ENCODE measurements around the gene LMLN.

The LMLN gene

GRCh38 chr3:197996855-197997254 lies 36.8 kb downstream of the LMLN start:
- Histone ChIP-seq H3K9me2 (replicated peaks; ENCODE audit: control insufficient read depth, low read length) (no peaks in the 10 kb centered on the region), H4K20me1 (ENCODE audit: control insufficient read depth, insufficient read depth, low read depth, low read length) (no peaks in the 10 kb centered on the region), H3K4me3 (ENCODE audit: low read length) (no peak overlapping the region), H3K36me3 (ENCODE audit: control insufficient read depth, low read length) (peaks cover 3% of the 10 kb centered on the region; the same call in 1 of the 2 replicates), H3K4me1 (ENCODE audit: control insufficient read depth, low read length) (no peaks in the 10 kb centered on the region), H3K27ac (ENCODE audit: low read depth, low read length) (no peak overlapping the region), H3K4me2 (ENCODE audit: low read length) (no peak overlapping the region), H3K9me3 (ENCODE audit: control insufficient read depth, insufficient read depth, low read length) (no peaks in the 10 kb centered on the region), H3F3A (ENCODE audit: control insufficient read depth, insufficient read depth) (no peaks in the 10 kb centered on the region), H3K79me2 (ENCODE audit: control insufficient read depth, low read length) (no peaks in the 10 kb centered on the region), H3K27me3 (ENCODE audit: control insufficient read depth, low read length) (no peaks in the 10 kb centered on the region)
- TF ChIP-seq EZH2phosphoT487 (IDR thresholded peaks at IDR 0.05; ENCODE audit: borderline replicate concordance, low read length) (no peak), CTCF (IDR thresholded peaks at IDR 0.05; ENCODE audit: low read depth, low read length, poor library complexity, severe bottlenecking) (no peak)

- Histone ChIP-seq H3K9me2 (replicated peaks; ENCODE audit: control insufficient read depth, low read length) (no peaks in the 10 kb centered on the region), H4K20me1 (ENCODE audit: control insufficient read depth, insufficient read depth, low read depth, low read length) (no peaks in the 10 kb centered on the region), H3K36me3 (ENCODE audit: control insufficient read depth, low read length) (no peaks in the 10 kb centered on the region), H3K9me3 (ENCODE audit: control insufficient read depth, insufficient read depth, low read length) (no peaks in the 10 kb centered on the region), H3K4me2 (ENCODE audit: low read length) (no peak overlapping the region), H3K27me3 (ENCODE audit: control insufficient read depth, low read length) (no peaks in the 10 kb centered on the region), H3F3A (ENCODE audit: control insufficient read depth, insufficient read depth) (no peaks in the 10 kb centered on the region), H3K79me2 (ENCODE audit: control insufficient read depth, low read length) (no peaks in the 10 kb centered on the region), H3K27ac (ENCODE audit: low read depth, low read length) (no peak overlapping the region), H3K4me3 (ENCODE audit: low read length) (no peak overlapping the region), H3K4me1 (ENCODE audit: control insufficient read depth, low read length) (no peaks in the 10 kb centered on the region)
- TF ChIP-seq EZH2phosphoT487 (IDR thresholded peaks at IDR 0.05; ENCODE audit: borderline replicate concordance, low read length) (no peak), CTCF (IDR thresholded peaks at IDR 0.05; ENCODE audit: low read depth, low read length, poor library complexity, severe bottlenecking) (no peak)
Observed at GRCh38 chr3:197997936-197998335, 37.9 kb downstream of the LMLN start.

GRCh38 chr3:198017090-198017489 lies 57.1 kb downstream of the LMLN start:
- Histone ChIP-seq H3K4me3 (ENCODE audit: low read length) (no peak overlapping the region), H3K4me1 (ENCODE audit: control insufficient read depth, low read length) (no peaks in the 10 kb centered on the region), H3K79me2 (ENCODE audit: control insufficient read depth, low read length) (no peaks in the 10 kb centered on the region), H3K27ac (ENCODE audit: low read depth, low read length) (no peak overlapping the region), H3K4me2 (ENCODE audit: low read length) (no peak overlapping the region), H3F3A (ENCODE audit: control insufficient read depth, insufficient read depth) (no peaks in the 10 kb centered on the region), H4K20me1 (ENCODE audit: control insufficient read depth, insufficient read depth, low read depth, low read length) (no peaks in the 10 kb centered on the region), H3K36me3 (ENCODE audit: control insufficient read depth, low read length) (no peaks in the 10 kb centered on the region), H3K9me2 (replicated peaks; ENCODE audit: control insufficient read depth, low read length) (no peaks in the 10 kb centered on the region), H3K27me3 (ENCODE audit: control insufficient read depth, low read length) (no peaks in the 10 kb centered on the region), H3K9me3 (ENCODE audit: control insufficient read depth, insufficient read depth, low read length) (no peaks in the 10 kb centered on the region)
- TF ChIP-seq EZH2phosphoT487 (IDR thresholded peaks at IDR 0.05; ENCODE audit: borderline replicate concordance, low read length) (no peak), CTCF (IDR thresholded peaks at IDR 0.05; ENCODE audit: low read depth, low read length, poor library complexity, severe bottlenecking) (no peak)

- Histone ChIP-seq H3K4me2 (ENCODE audit: low read length) (no peak overlapping the region), H3F3A (ENCODE audit: control insufficient read depth, insufficient read depth) (no peaks in the 10 kb centered on the region), H3K9me2 (replicated peaks; ENCODE audit: control insufficient read depth, low read length) (no peaks in the 10 kb centered on the region), H3K4me1 (ENCODE audit: control insufficient read depth, low read length) (no peaks in the 10 kb centered on the region), H3K36me3 (ENCODE audit: control insufficient read depth, low read length) (no peaks in the 10 kb centered on the region), H3K9me3 (ENCODE audit: control insufficient read depth, insufficient read depth, low read length) (no peaks in the 10 kb centered on the region), H3K27me3 (ENCODE audit: control insufficient read depth, low read length) (no peaks in the 10 kb centered on the region), H4K20me1 (ENCODE audit: control insufficient read depth, insufficient read depth, low read depth, low read length) (no peaks in the 10 kb centered on the region), H3K4me3 (ENCODE audit: low read length) (no peak overlapping the region), H3K27ac (ENCODE audit: low read depth, low read length) (no peak overlapping the region), H3K79me2 (ENCODE audit: control insufficient read depth, low read length) (no peaks in the 10 kb centered on the region)
- no peak for TF ChIP-seq EZH2phosphoT487 (IDR thresholded peaks at IDR 0.05; ENCODE audit: borderline replicate concordance, low read length)
- no peak for TF ChIP-seq CTCF (IDR thresholded peaks at IDR 0.05; ENCODE audit: low read depth, low read length, poor library complexity, severe bottlenecking)
Observed at GRCh38 chr3:198018416-198018815, 58.4 kb downstream of the LMLN start.

All from DOHH2 (cell line).